ENCODE results near the gene GRIA4. TPM values are rescaled to one million over a fixed set of nuclear protein-coding genes. Genes with fewer than 3 reads are reported as not detected.

GRIA4 gene
- total RNA-seq, 1 donor from 2014 or later = 3.7 TPM

DNA sequence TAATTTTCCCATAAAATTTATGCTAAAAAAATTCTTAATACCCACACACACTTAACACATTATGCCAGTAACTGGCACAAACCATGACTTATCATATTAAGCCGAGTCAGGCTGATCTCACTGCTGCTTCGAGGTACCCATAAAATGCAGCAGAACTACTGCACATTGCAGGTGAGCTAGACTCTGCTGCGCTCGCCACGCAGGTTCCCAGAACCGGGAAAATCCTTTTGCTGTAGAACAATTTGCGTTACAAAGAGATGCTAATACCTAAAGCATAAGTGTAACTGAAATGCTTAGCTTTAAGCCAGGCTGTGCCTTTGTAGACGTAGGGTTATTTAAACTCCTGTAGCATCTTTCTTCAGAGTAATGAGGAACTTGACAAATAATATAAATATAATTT, 211.9 kb downstream of the GRIA4 start:
- H3K27me3 ChIP-seq = no peaks in the 10 kb centered on the region
- H3K27me3 Mint-ChIP-seq (ENCODE audit: insufficient read depth, low read depth) = no peaks in the 10 kb centered on the region
- H3F3A ChIP-seq (ENCODE audit: low read depth) = no peaks in the 10 kb centered on the region
- no peak for DNase-seq (ENCODE audit: low spot score)
- H3K27ac Mint-ChIP-seq = no peak overlapping the region
- no peaks in the 10 kb centered on the region for H4K20me1 ChIP-seq (ENCODE audit: low read depth)
- no peak overlapping the region for H3K4me3 Mint-ChIP-seq
- no peaks in the 10 kb centered on the region for H3K4me1 ChIP-seq
- no peak overlapping the region for H2AFZ ChIP-seq (replicated peaks)
- no peaks in the 10 kb centered on the region for H3K9me3 ChIP-seq (ENCODE audit: low read depth)
- peaks cover 4% of the 10 kb centered on the region for H3K4me1 Mint-ChIP-seq
- no peak overlapping the region for H3K27ac ChIP-seq
- TF ChIP-seq EZH2 (IDR thresholded peaks at IDR 0.05) (no peak), EZH2phosphoT487 (IDR thresholded peaks at IDR 0.05) (no peak)
- TF ChIP-seq, protein P1, sequence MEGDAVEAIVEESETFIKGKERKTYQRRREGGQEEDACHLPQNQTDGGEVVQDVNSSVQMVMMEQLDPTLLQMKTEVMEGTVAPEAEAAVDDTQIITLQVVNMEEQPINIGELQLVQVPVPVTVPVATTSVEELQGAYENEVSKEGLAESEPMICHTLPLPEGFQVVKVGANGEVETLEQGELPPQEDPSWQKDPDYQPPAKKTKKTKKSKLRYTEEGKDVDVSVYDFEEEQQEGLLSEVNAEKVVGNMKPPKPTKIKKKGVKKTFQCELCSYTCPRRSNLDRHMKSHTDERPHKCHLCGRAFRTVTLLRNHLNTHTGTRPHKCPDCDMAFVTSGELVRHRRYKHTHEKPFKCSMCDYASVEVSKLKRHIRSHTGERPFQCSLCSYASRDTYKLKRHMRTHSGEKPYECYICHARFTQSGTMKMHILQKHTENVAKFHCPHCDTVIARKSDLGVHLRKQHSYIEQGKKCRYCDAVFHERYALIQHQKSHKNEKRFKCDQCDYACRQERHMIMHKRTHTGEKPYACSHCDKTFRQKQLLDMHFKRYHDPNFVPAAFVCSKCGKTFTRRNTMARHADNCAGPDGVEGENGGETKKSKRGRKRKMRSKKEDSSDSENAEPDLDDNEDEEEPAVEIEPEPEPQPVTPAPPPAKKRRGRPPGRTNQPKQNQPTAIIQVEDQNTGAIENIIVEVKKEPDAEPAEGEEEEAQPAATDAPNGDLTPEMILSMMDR (IDR thresholded peaks at IDR 0.05) = no peak
- peaks cover 1% of the 10 kb centered on the region for H3K9me3 Mint-ChIP-seq
- no peak overlapping the region for H3K4me3 ChIP-seq
- no peaks in the 10 kb centered on the region for H3K79me2 ChIP-seq (ENCODE audit: low read depth)
- no peaks in the 10 kb centered on the region for H3K36me3 Mint-ChIP-seq
- H3K9ac ChIP-seq = no peak overlapping the region
- no peak overlapping the region for H3K4me2 ChIP-seq
- no peaks in the 10 kb centered on the region for H3K36me3 ChIP-seq

DNA sequence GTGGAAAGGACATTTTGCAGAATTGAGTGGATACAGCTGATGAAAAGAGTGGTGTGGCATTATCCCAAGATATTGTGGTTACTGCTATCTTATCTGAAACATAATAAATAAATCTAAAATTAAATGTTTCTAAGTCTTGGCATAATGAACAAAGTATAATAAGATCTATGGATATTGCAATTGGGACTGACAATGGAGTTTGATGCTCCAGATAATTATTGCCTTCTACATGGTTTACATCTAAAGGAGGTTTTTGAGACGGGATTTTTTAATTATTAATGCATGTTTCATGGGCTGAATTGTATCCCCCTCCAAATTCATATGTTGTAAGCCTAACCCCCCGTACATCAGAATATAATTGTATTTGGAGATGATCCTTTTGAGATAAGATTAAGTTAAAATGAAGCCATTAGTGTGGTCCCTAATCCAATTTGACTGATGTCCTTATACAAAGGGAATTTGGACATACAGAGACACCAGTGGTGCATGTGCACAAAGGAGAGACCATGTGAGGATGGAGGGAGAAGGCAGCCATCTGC, 213.7 kb downstream of the GRIA4 start:
- no peaks in the 10 kb centered on the region for H3K9me3 ChIP-seq (ENCODE audit: low read depth)
- H3K27me3 ChIP-seq = no peaks in the 10 kb centered on the region
- H3F3A ChIP-seq (ENCODE audit: low read depth) = no peaks in the 10 kb centered on the region
- H3K4me1 ChIP-seq = no peaks in the 10 kb centered on the region
- Mint-ChIP-seq H3K4me3 (no peak overlapping the region), H3K27ac (no peak overlapping the region), H3K4me1 (peaks cover 4% of the 10 kb centered on the region), H3K36me3 (no peaks in the 10 kb centered on the region), H3K27me3 (ENCODE audit: insufficient read depth, low read depth) (no peaks in the 10 kb centered on the region), H3K9me3 (no peaks in the 10 kb centered on the region)
- H3K36me3 ChIP-seq = no peaks in the 10 kb centered on the region
- no peak overlapping the region for H3K4me2 ChIP-seq
- no peak for DNase-seq (ENCODE audit: low spot score)
- no peak overlapping the region for H3K27ac ChIP-seq
- H2AFZ ChIP-seq (replicated peaks) = no peak overlapping the region
- TF ChIP-seq EZH2phosphoT487 (IDR thresholded peaks at IDR 0.05) (no peak), EZH2 (IDR thresholded peaks at IDR 0.05) (no peak)
- TF ChIP-seq, protein P1 (IDR thresholded peaks at IDR 0.05) = no peak
- H3K4me3 ChIP-seq = no peak overlapping the region
- no peaks in the 10 kb centered on the region for H3K79me2 ChIP-seq (ENCODE audit: low read depth)
- H3K9ac ChIP-seq = no peak overlapping the region
- no peaks in the 10 kb centered on the region for H4K20me1 ChIP-seq (ENCODE audit: low read depth)

DNA sequence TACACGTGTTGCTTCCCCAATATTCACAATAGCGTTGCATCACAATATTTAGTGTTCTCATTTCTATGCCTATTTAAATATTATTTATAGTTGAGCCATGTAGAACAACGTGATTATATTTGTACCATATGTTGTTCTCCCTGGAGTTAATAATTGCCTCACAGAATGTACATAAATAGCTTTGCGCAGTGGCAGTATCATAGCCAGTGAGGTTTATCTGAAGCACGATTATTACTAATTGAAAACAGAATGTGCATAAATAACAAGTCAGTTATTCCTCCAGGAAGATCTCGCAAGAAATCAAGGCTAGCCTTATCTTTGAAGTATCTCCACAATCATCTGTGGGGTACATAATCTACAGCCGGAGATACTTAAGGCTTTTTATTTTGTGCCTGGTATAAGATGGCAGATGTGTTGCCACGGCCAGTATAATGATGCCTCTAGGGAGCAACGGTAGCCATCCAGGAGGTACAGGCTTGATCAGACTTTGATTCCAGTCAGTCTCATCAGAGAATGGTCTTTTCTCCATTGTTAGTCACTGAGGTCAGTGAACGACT, 214.7 kb downstream of the GRIA4 start:
- Histone ChIP-seq H3K36me3 (no peaks in the 10 kb centered on the region), H3F3A (ENCODE audit: low read depth) (no peaks in the 10 kb centered on the region), H3K9me3 (ENCODE audit: low read depth) (no peaks in the 10 kb centered on the region), H3K27ac (no peak overlapping the region), H4K20me1 (ENCODE audit: low read depth) (no peaks in the 10 kb centered on the region), H3K79me2 (ENCODE audit: low read depth) (no peaks in the 10 kb centered on the region), H3K4me1 (no peaks in the 10 kb centered on the region), H3K4me2 (no peak overlapping the region), H2AFZ (replicated peaks) (no peak overlapping the region), H3K9ac (no peak overlapping the region), H3K27me3 (no peaks in the 10 kb centered on the region), H3K4me3 (no peak overlapping the region)
- H3K36me3 Mint-ChIP-seq = no peaks in the 10 kb centered on the region
- no peak for DNase-seq (ENCODE audit: low spot score)
- no peak overlapping the region for H3K4me3 Mint-ChIP-seq
- H3K27ac Mint-ChIP-seq = no peak overlapping the region
- no peaks in the 10 kb centered on the region for H3K27me3 Mint-ChIP-seq (ENCODE audit: insufficient read depth, low read depth)
- TF ChIP-seq, protein P1 (IDR thresholded peaks at IDR 0.05) = no peak
- TF ChIP-seq EZH2phosphoT487 (IDR thresholded peaks at IDR 0.05) (no peak), EZH2 (IDR thresholded peaks at IDR 0.05) (no peak)
- peaks cover 4% of the 10 kb centered on the region for H3K4me1 Mint-ChIP-seq
- H3K9me3 Mint-ChIP-seq = no peaks in the 10 kb centered on the region

All from neural progenitor cell (in vitro differentiated cells).